Tibial nerve (tissue), 4 donors: ENCODE measurements around the gene ZNF835. TPM values are rescaled to one million over a fixed set of nuclear protein-coding genes. Genes with fewer than 3 reads are reported as not detected.

ENCODE experiments used
- DNase-seq, 2 donors: peaks; one replicate each; pipeline ENCODE4 v3.0.0-alpha.2; 2019; ENCODE audit warnings: low spot score in 2 of 2
- H3K27ac ChIP-seq, 4 donors: fragments of 200-600 bp; sonication (generic) in 3 of 4; one replicate each; pipeline ENCODE4 v1.5.1; 2017 to 2019; ENCODE audit warnings: mild to moderate bottlenecking in 1 of 4
- H3K27me3 ChIP-seq, 2 donors: fragments of 200-600 bp; sonication (generic) in 1 of 2; one replicate each; pipeline versions ENCODE4 v1.5.1 to v1.6.0; 2017 to 2019
- H3K36me3 ChIP-seq, 3 donors: fragments of 200-600 bp; sonication (generic); one replicate each; pipeline ENCODE4 v1.5.1; 2018 to 2019
- H3K4me1 ChIP-seq, 4 donors: fragments of 200-600 bp; sonication (generic) in 3 of 4; one replicate each; pipeline ENCODE4 v1.5.1; 2017 to 2019
- H3K4me3 ChIP-seq, 4 donors: fragments of 200-600 bp; sonication (generic) in 3 of 4; one replicate each; pipeline ENCODE4 v1.5.1; 2017 to 2019; ENCODE audit warnings: mild to moderate bottlenecking in 1 of 4, moderate library complexity in 1 of 4
- H3K9me3 ChIP-seq, 4 donors: fragments of 200-600 bp; sonication (generic) in 3 of 4; one replicate each; pipeline ENCODE4 v1.5.1; 2017 to 2019
- EP300 ChIP-seq, 2 donors: sonication (generic); formaldehyde crosslinking; IDR thresholded peaks; one replicate each; pipeline ENCODE4 v1.6.1; 2017; ENCODE audit warnings: antibody characterized with exemption in 2 of 2, mild to moderate bottlenecking in 1 of 2
- POLR2A ChIP-seq, 2 donors: fragments of 450-650 bp; IDR thresholded peaks; one replicate each; pipeline ENCODE4 v1.6.1; 2017; ENCODE audit warnings: antibody characterized with exemption in 2 of 2, mild to moderate bottlenecking in 2 of 2, moderate library complexity in 2 of 2
- WGBS, 2 donors: methylation state at CpG; one replicate each; pipeline ENCODE4 v1.1.5; 2018; 5-methylcytosine and 5-hydroxymethylcytosine counted together
- total RNA-seq, 4 donors: library from RNA; depleted of rRNA; stranded (reverse); fragments of >200 nt; gene quantifications; one replicate each; pipeline ENCODE4 v1.1.0, GENCODE V29; 2016

ZNF835 gene
- total RNA-seq, 4 donors from 2014 or later, result 9.6 to 14.7 (median 11.7) TPM

- no peaks in the 10 kb centered on the region for H3K27me3 ChIP-seq
- DNase-seq, result no peak
- H3K4me3 ChIP-seq, result no peak overlapping the region
- TF ChIP-seq POLR2A (IDR thresholded peaks at IDR 0.05), result no peak
- no peak for TF ChIP-seq EP300 (IDR thresholded peaks at IDR 0.05)
- H3K9me3 ChIP-seq, result peaks cover 0 to 100% (median 44%) of the 10 kb centered on the region in 4 donors
- H3K4me1 ChIP-seq, result no peaks in the 10 kb centered on the region
- WGBS, 2 donors, result 89 to 94% methylated on average over 2 of the region's 2 CpGs
- H3K36me3 ChIP-seq, result peaks cover 0 to 100% (median 8%) of the 10 kb centered on the region in 3 donors
- no peak overlapping the region for H3K27ac ChIP-seq
Observed at GRCh38 chr19:56612737-56613136, 58.8 kb downstream of the ZNF835 start.

Other genes with a start within 250 kb of the ZNF835 start
- 10 to 100 TPM in 1 of 4 donors, 1 to 10 TPM in 3; 3.6 to 12.2 (median 5.8) TPM for gene ZNF667, start 194.4 kb downstream of the ZNF835 start, total RNA-seq
- 10 to 100 TPM in 3 of 4 donors, 1 to 10 TPM in 1; 9.4 to 15.6 (median 11.3) TPM for gene ZNF471, start 163.9 kb downstream of the ZNF835 start, total RNA-seq
- 10 to 100 TPM in 3 of 4 donors, 1 to 10 TPM in 1; 9.4 to 27.5 (median 12.7) TPM for gene ZFP28, start 132.8 kb downstream of the ZNF835 start, total RNA-seq
- gene ZNF470, start 104.3 kb downstream of the ZNF835 start, total RNA-seq, result 1 to 10 TPM; 5.1 to 9.2 (median 5.7) TPM
- gene ZNF71, start 76.5 kb downstream of the ZNF835 start, total RNA-seq, result 10 to 100 TPM in 3 of 4 donors, 1 to 10 TPM in 1; 9.0 to 13.2 (median 12.8) TPM
- gene SMIM17, start 28.6 kb downstream of the ZNF835 start, total RNA-seq, result under 1 TPM in 3 of 4 donors, not detected in 1; 0.60 to 0.84 (median 0.78) TPM
- gene PEG3, start 169.0 kb upstream of the ZNF835 start, total RNA-seq, result 10 to 100 TPM in 1 of 4 donors, 1 to 10 TPM in 3; 9.0 to 14.7 (median 9.8) TPM
- gene ZIM2, start 169.0 kb upstream of the ZNF835 start, total RNA-seq, result not detected